GM21576 (cell line): ENCODE results near the gene KIAA0930.
"Not testable (repeated sequence)": the region's sequence is repeated elsewhere in the genome, so short reads cannot be mapped to it uniquely, and the experiment has no call there.

Experiments used
- ATAC-seq: cut with Tn5 transposase; IDR thresholded peaks from one replicate; pipeline ENCODE4 v1.9.1; 2021; ENCODE audit warnings: mild to moderate bottlenecking, moderate library complexity; ENCODE audit not compliant: unreplicated experiment

Gene KIAA0930

GRCh38 chr22:45240810-45241631 lies at the start of gene KIAA0930:
Gene KIAA0930 (minus strand): TSS chr22:45240894. CDS start chr22:45240703, 191 bp downstream.
- ATAC-seq, result peak; percentile 37

- no peak for ATAC-seq
These were observed 46.3 kb upstream of the KIAA0930 start for GRCh38 chr22:45286854-45287551.

GRCh38 chr22:45285263-45286058 lies 44.8 kb upstream of the KIAA0930 start:
- no peak for ATAC-seq

- no peak for ATAC-seq
These were observed 44.1 kb upstream of the KIAA0930 start, which contains the start of gene UPK3A for GRCh38 chr22:45284705-45285262. Gene UPK3A (plus strand): TSS chr22:45284949. CDS start chr22:45285014, 65 bp downstream.

- no peak for ATAC-seq
These were observed 40.3 kb upstream of the KIAA0930 start for GRCh38 chr22:45281010-45281409.

- no peak for ATAC-seq
These were observed 39.9 kb upstream of the KIAA0930 start for GRCh38 chr22:45280587-45280980.

GRCh38 chr22:45278125-45278524 lies 37.4 kb upstream of the KIAA0930 start:
- ATAC-seq, result no peak

GRCh38 chr22:45277720-45278119 lies 37.0 kb upstream of the KIAA0930 start:
- not testable (repeated sequence) for ATAC-seq

GRCh38 chr22:45276507-45277105 lies 35.9 kb upstream of the KIAA0930 start:
- no peak for ATAC-seq

- ATAC-seq, result no peak
These were observed 32.9 kb upstream of the KIAA0930 start for GRCh38 chr22:45273452-45274075.

- no peak for ATAC-seq
These were observed 31.8 kb upstream of the KIAA0930 start for GRCh38 chr22:45272498-45272897.

- ATAC-seq, result no peak
These were observed 31.0 kb upstream of the KIAA0930 start for GRCh38 chr22:45271667-45272201.

- no peak for ATAC-seq
These were observed 29.7 kb upstream of the KIAA0930 start for GRCh38 chr22:45270095-45271020.

GRCh38 chr22:45268958-45269844 lies 28.5 kb upstream of the KIAA0930 start:
- ATAC-seq, result peak; percentile 49

- no peak for ATAC-seq
These were observed 27.7 kb upstream of the KIAA0930 start for GRCh38 chr22:45268167-45268957.

- no peak for ATAC-seq
These were observed 24.8 kb upstream of the KIAA0930 start for GRCh38 chr22:45265535-45265934.
